Vagina (tissue), 2 donors: ENCODE data around the gene RNF227. TPM values are rescaled to one million over a fixed set of nuclear protein-coding genes. Genes with fewer than 3 reads are reported as not detected.

Experiments
- DNase-seq, 2 donors: peaks; one replicate each; pipeline ENCODE4 v3.0.0-alpha.2; 2017; ENCODE audit errors: extremely low spot score in 2 of 2
- H3K27ac ChIP-seq: fragments of 200-600 bp; sonication (generic); one replicate; pipeline ENCODE4 v1.5.1; 2019
- H3K27me3 ChIP-seq: fragments of 200-600 bp; sonication (generic); one replicate; pipeline ENCODE4 v1.5.1; 2019
- H3K36me3 ChIP-seq, 2 donors: fragments of 200-600 bp; sonication (generic); one replicate each; pipeline ENCODE4 v1.5.1; 2017 to 2019
- H3K4me1 ChIP-seq: fragments of 200-600 bp; sonication (generic); one replicate; pipeline ENCODE4 v1.5.1; 2019
- H3K4me3 ChIP-seq, 2 donors: fragments of 200-600 bp; sonication (generic); 1 replicate in 1 of 2; 2 replicates in 1 of 2; pipeline ENCODE4 v1.5.1; 2016 to 2019
- H3K9me3 ChIP-seq: fragments of 200-600 bp; sonication (generic); one replicate; pipeline ENCODE4 v1.5.1; 2019
- CTCF ChIP-seq, 3 experiments: fragments of 450-650 bp in 2 of 3; fragments of 200-600 bp in 1 of 3; sonication (generic) in 1 of 3; IDR thresholded peaks; one replicate each; pipeline ENCODE4 v1.5.1; 2017 to 2019; ENCODE audit warnings: antibody characterized with exemption in 3 of 3, mild to moderate bottlenecking in 2 of 3, moderate library complexity in 2 of 3
- POLR2A ChIP-seq, 2 donors: fragments of 450-650 bp; IDR thresholded peaks; one replicate each; pipeline ENCODE4 v1.6.1; 2017; ENCODE audit warnings: antibody characterized with exemption in 2 of 2, mild to moderate bottlenecking in 2 of 2, moderate library complexity in 2 of 2
- POLR2AphosphoS5 ChIP-seq, 2 donors: sonication (generic); formaldehyde crosslinking; IDR thresholded peaks; one replicate each; pipeline ENCODE4 v1.9.0; 2017; ENCODE audit warnings: antibody characterized with exemption in 2 of 2, mild to moderate bottlenecking in 2 of 2, low read depth in 1 of 2; ENCODE audit not compliant: insufficient read depth in 1 of 2
- intact Hi-C: fragments of 100-400 bp; cut with DNase I; formaldehyde crosslinking; loops from one replicate; pipeline ENCODE4 v1.15.1; 2023
- total RNA-seq: library from RNA; depleted of rRNA; stranded (reverse); fragments of >200 nt; gene quantifications from one replicate; pipeline ENCODE4 v1.2.3, GENCODE V29; 2016

RNF227 gene
- total RNA-seq, 1 donor from 2014 or later = 2.9 TPM

GRCh38 chr17:7940034-7940433 lies 23.9 kb upstream of the RNF227 start:
- no peaks in the 10 kb centered on the region for H3K9me3 ChIP-seq
- no peaks in the 10 kb centered on the region for H3K27me3 ChIP-seq
- TF ChIP-seq CTCF (IDR thresholded peaks at IDR 0.05) (no peak), POLR2A (IDR thresholded peaks at IDR 0.05) (no peak), POLR2AphosphoS5 (IDR thresholded peaks at IDR 0.05; ENCODE audit: insufficient read depth in 1 of 2, low read depth in 1 of 2) (no peak)
- intact Hi-C loops = no loop called here
- H3K27ac ChIP-seq = no peak overlapping the region
- peaks cover 0 to 57% of the 10 kb centered on the region in 2 donors for H3K36me3 ChIP-seq
- DNase-seq = no peak
- no peaks in the 10 kb centered on the region for H3K4me1 ChIP-seq
- H3K4me3 ChIP-seq = no peak overlapping the region

GRCh38 chr17:7935859-7936258 lies 19.8 kb upstream of the RNF227 start:
- intact Hi-C loops = no loop called here

GRCh38 chr17:7932949-7933348 lies 16.9 kb upstream of the RNF227 start:
- peaks cover 46% of the 10 kb centered on the region for H3K4me1 ChIP-seq
- intact Hi-C loops = no loop called here
- TF ChIP-seq CTCF (IDR thresholded peaks at IDR 0.05) (no peak), POLR2AphosphoS5 (IDR thresholded peaks at IDR 0.05; ENCODE audit: insufficient read depth in 1 of 2, low read depth in 1 of 2) (no peak), POLR2A (IDR thresholded peaks at IDR 0.05) (no peak)

More at GRCh38 chr17:7935859-7936258, 19.8 kb upstream of the RNF227 start:
- no peak overlapping the region for H3K27ac ChIP-seq
- DNase-seq = no peak
- H3K4me1 ChIP-seq = peaks cover 28% of the 10 kb centered on the region
- TF ChIP-seq CTCF (IDR thresholded peaks at IDR 0.05) (no peak), POLR2A (IDR thresholded peaks at IDR 0.05) (no peak), POLR2AphosphoS5 (IDR thresholded peaks at IDR 0.05; ENCODE audit: insufficient read depth in 1 of 2, low read depth in 1 of 2) (no peak)
- no peaks in the 10 kb centered on the region for H3K27me3 ChIP-seq
- H3K4me3 ChIP-seq = no peak overlapping the region
- no peaks in the 10 kb centered on the region for H3K9me3 ChIP-seq
- peaks cover 0 to 38% of the 10 kb centered on the region in 2 donors for H3K36me3 ChIP-seq

GRCh38 chr17:7932483-7932891 lies 16.4 kb upstream of the RNF227 start:
- no peak for DNase-seq
- intact Hi-C loops = no loop called here
- H3K9me3 ChIP-seq = no peaks in the 10 kb centered on the region
- peak overlapping the region; percentile 89 for H3K27ac ChIP-seq
- H3K36me3 ChIP-seq = peaks cover 0 to 14% of the 10 kb centered on the region in 2 donors
- peak overlapping the region; percentile 71 to 88 for H3K4me3 ChIP-seq
- H3K4me1 ChIP-seq = peaks cover 46% of the 10 kb centered on the region
- no peak for TF ChIP-seq POLR2AphosphoS5 (IDR thresholded peaks at IDR 0.05; ENCODE audit: insufficient read depth in 1 of 2, low read depth in 1 of 2)
- no peak for TF ChIP-seq CTCF (IDR thresholded peaks at IDR 0.05)
- no peak for TF ChIP-seq POLR2A (IDR thresholded peaks at IDR 0.05)
- H3K27me3 ChIP-seq = no peaks in the 10 kb centered on the region

More at GRCh38 chr17:7932949-7933348, 16.9 kb upstream of the RNF227 start:
- H3K27me3 ChIP-seq = no peaks in the 10 kb centered on the region
- peak overlapping the region; percentile 89 for H3K27ac ChIP-seq
- H3K4me3 ChIP-seq = peak overlapping the region; percentile 71 to 88
- no peak for DNase-seq
- peaks cover 0 to 17% of the 10 kb centered on the region in 2 donors for H3K36me3 ChIP-seq
- no peaks in the 10 kb centered on the region for H3K9me3 ChIP-seq

GRCh38 chr17:7931709-7932482 lies 15.8 kb upstream of the RNF227 start, which contains the start of the genes CNTROB and TRAPPC1:
TSS of gene CNTROB (plus strand) at chr17:7932206. CDS start at chr17:7933080, 874 bp downstream.
TSS of gene TRAPPC1 (minus strand) at chr17:7931946. CDS start at chr17:7931829, 117 bp downstream.
- DNase-seq = peak; percentile 100
- peaks cover 46% of the 10 kb centered on the region for H3K4me1 ChIP-seq
- H3K27me3 ChIP-seq = no peaks in the 10 kb centered on the region
- no peak for TF ChIP-seq CTCF (IDR thresholded peaks at IDR 0.05)
- peak; percentile 78 to 83 for TF ChIP-seq POLR2A (IDR thresholded peaks at IDR 0.05)
- TF ChIP-seq POLR2AphosphoS5 (IDR thresholded peaks at IDR 0.05; ENCODE audit: insufficient read depth in 1 of 2, low read depth in 1 of 2) = peak; percentile 96 to 99
- no peaks in the 10 kb centered on the region for H3K9me3 ChIP-seq
- peak within 1 kb of the TSS; percentile 71 to 88 for H3K4me3 ChIP-seq
- H3K36me3 ChIP-seq = peaks cover 0 to 8% of the 10 kb centered on the region in 2 donors
- intact Hi-C loops = no loop called here
- H3K27ac ChIP-seq = peak within 1 kb of the TSS; percentile 89
